ENCODE results near the gene MUC5B. TPM values are rescaled to one million over a fixed set of nuclear protein-coding genes. Genes with fewer than 3 reads are reported as not detected.

MUC5B gene
- total RNA-seq, 1 experiment from 2014 or later: 2.1 TPM

DNA sequence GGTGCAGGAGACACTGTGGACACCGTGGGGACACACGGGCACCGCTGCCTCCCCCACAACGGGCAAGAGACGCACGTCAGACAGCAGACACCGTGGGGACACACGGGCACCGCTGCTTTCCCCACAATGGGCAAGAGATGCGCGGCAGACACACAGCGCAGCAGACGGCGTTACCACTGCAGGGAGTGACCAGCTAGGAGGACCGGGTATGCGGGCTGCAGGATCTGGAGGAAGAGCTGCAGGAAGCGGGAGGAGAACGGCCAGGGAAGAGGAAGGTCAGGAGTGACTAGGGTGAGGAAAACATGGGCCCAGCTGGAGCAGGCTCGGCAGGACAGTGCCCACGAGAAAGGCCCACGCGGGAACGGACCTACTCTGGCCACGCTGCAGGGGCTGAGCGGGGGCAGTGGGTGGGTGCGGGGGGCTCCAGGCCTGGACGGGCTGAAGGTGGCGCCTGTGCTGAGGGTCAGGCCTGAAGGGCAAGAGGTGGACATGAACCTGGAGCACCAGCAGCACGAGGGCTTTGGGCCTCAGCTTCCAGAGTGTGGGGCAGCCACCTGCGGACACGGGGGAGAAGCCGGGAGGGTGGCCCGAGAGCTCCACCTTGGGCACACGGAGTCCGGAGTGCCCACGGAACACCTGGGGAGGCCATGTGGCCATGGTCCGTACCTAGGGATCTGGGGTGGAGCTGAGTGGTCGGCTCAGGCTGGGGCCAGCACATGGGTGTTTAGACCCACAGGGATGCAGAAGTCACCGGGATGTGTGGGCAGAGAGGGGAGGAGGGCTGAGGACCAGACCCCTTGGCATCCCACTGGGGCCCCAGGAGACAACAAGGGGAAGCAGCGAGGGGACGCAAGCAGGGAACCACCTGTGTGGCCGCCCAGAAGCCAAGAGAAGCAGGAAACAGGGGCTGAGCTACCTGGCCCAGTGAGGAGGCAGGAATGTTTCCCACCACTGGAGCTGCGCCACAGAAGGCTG lies 70.1 kb downstream of the MUC5B start:
- Histone ChIP-seq H3K36me3 (ENCODE audit: low read depth) (no peaks in the 10 kb centered on the region), H3K4me3 (no peak overlapping the region), H3K27ac (no peak overlapping the region), H3K4me1 (replicated peaks; ENCODE audit: insufficient read depth) (no peaks in the 10 kb centered on the region), H3K9me2 (ENCODE audit: insufficient read depth) (no peaks in the 10 kb centered on the region), H3F3A (ENCODE audit: insufficient read depth, low read depth) (peaks cover 4% of the 10 kb centered on the region; the same call in 1 of the 2 replicates), H4K20me1 (ENCODE audit: insufficient read depth) (no peaks in the 10 kb centered on the region), H3K9me3 (ENCODE audit: insufficient read depth, low read depth) (no peaks in the 10 kb centered on the region), H3K27me3 (ENCODE audit: insufficient read depth, low read depth) (no peaks in the 10 kb centered on the region), H3K4me2 (no peak overlapping the region), H3K79me2 (ENCODE audit: low read depth) (0 out of 2 replicates have a peak, but pooled peaks cover 1% of the 10 kb centered on the region), H2AFZ (no peak overlapping the region)
- DNase-seq: no peak
- ChIA-PET POLR2A (ENCODE audit: unreplicated experiment) (interaction anchor here (0.5 kb wide), 1 partner anchor 58 kb away, joined by 10 read pairs; no protein-coding TSS in a partner anchor), CTCF (no interaction called here)
- intact Hi-C loops (cut with micrococcal nuclease; ENCODE audit: unreplicated experiment): no loop called here
- no TSS peak for BruUV-seq (replicated peaks)
- TF ChIP-seq EZH2 (IDR thresholded peaks at IDR 0.05; ENCODE audit: low read depth): no peak
- TF ChIP-seq, protein P1, sequence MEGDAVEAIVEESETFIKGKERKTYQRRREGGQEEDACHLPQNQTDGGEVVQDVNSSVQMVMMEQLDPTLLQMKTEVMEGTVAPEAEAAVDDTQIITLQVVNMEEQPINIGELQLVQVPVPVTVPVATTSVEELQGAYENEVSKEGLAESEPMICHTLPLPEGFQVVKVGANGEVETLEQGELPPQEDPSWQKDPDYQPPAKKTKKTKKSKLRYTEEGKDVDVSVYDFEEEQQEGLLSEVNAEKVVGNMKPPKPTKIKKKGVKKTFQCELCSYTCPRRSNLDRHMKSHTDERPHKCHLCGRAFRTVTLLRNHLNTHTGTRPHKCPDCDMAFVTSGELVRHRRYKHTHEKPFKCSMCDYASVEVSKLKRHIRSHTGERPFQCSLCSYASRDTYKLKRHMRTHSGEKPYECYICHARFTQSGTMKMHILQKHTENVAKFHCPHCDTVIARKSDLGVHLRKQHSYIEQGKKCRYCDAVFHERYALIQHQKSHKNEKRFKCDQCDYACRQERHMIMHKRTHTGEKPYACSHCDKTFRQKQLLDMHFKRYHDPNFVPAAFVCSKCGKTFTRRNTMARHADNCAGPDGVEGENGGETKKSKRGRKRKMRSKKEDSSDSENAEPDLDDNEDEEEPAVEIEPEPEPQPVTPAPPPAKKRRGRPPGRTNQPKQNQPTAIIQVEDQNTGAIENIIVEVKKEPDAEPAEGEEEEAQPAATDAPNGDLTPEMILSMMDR (conservative IDR thresholded peaks at IDR 0.05): no peak

GRCh38 chr11:1293619-1294015 lies 70.8 kb downstream of the MUC5B start:
- H3K36me3 ChIP-seq (ENCODE audit: low read depth): no peaks in the 10 kb centered on the region
- peaks cover 8% of the 10 kb centered on the region; the same call in 1 of the 2 replicates for H3K79me2 ChIP-seq (ENCODE audit: low read depth)
- no peaks in the 10 kb centered on the region for H3K9me3 ChIP-seq (ENCODE audit: insufficient read depth, low read depth)
- peaks cover under 1% of the 10 kb centered on the region; the same call in 1 of the 2 replicates for H3K4me1 ChIP-seq (replicated peaks; ENCODE audit: insufficient read depth)
- no peak overlapping the region for H2AFZ ChIP-seq
- ChIA-PET POLR2A (ENCODE audit: unreplicated experiment) (no interaction called here), CTCF (no interaction called here)
- no peak overlapping the region for H3K27ac ChIP-seq
- BruUV-seq (replicated peaks): no TSS peak
- DNase-seq: no peak
- no peaks in the 10 kb centered on the region for H3K9me2 ChIP-seq (ENCODE audit: insufficient read depth)
- peaks cover 4% of the 10 kb centered on the region; the same call in 1 of the 2 replicates for H3F3A ChIP-seq (ENCODE audit: insufficient read depth, low read depth)
- H3K4me2 ChIP-seq: no peak overlapping the region
- intact Hi-C loops (cut with micrococcal nuclease; ENCODE audit: unreplicated experiment): no loop called here
- H4K20me1 ChIP-seq (ENCODE audit: insufficient read depth): peaks cover 1% of the 10 kb centered on the region; the same call in 1 of the 2 replicates
- H3K4me3 ChIP-seq: no peak overlapping the region
- TF ChIP-seq, protein P1 (conservative IDR thresholded peaks at IDR 0.05): peak; percentile 38
- no peak for TF ChIP-seq EZH2 (IDR thresholded peaks at IDR 0.05; ENCODE audit: low read depth)
- no peaks in the 10 kb centered on the region for H3K27me3 ChIP-seq (ENCODE audit: insufficient read depth, low read depth)

- ChIA-PET CTCF (no interaction called here), POLR2A (ENCODE audit: unreplicated experiment) (no interaction called here)
- H3K4me2 ChIP-seq: no peak overlapping the region
- BruUV-seq (replicated peaks): no TSS peak
- DNase-seq: no peak
- H3K36me3 ChIP-seq (ENCODE audit: low read depth): no peaks in the 10 kb centered on the region
- H3F3A ChIP-seq (ENCODE audit: insufficient read depth, low read depth): peaks cover 4% of the 10 kb centered on the region; the same call in 1 of the 2 replicates
- intact Hi-C loops (cut with micrococcal nuclease; ENCODE audit: unreplicated experiment): no loop called here
- peaks cover 10% of the 10 kb centered on the region for H4K20me1 ChIP-seq (ENCODE audit: insufficient read depth)
- peaks cover 12% of the 10 kb centered on the region for H3K4me1 ChIP-seq (replicated peaks; ENCODE audit: insufficient read depth)
- no peaks in the 10 kb centered on the region for H3K27me3 ChIP-seq (ENCODE audit: insufficient read depth, low read depth)
- TF ChIP-seq, protein P1 (conservative IDR thresholded peaks at IDR 0.05): no peak
- TF ChIP-seq EZH2 (IDR thresholded peaks at IDR 0.05; ENCODE audit: low read depth): no peak
- no peak overlapping the region for H3K4me3 ChIP-seq
- peaks cover 13% of the 10 kb centered on the region for H3K79me2 ChIP-seq (ENCODE audit: low read depth)
- H3K27ac ChIP-seq: no peak overlapping the region
- H3K9me3 ChIP-seq (ENCODE audit: insufficient read depth, low read depth): no peaks in the 10 kb centered on the region
- H2AFZ ChIP-seq: no peak overlapping the region
- H3K9me2 ChIP-seq (ENCODE audit: insufficient read depth): no peaks in the 10 kb centered on the region
These were observed 72.2 kb downstream of the MUC5B start for GRCh38 chr11:1295086-1295485.

Data from PC-9 (cell line).